Stimulated activated CD4-positive, alpha-beta T cell treated with anti-CD3 and anti-CD28 coated beads, Interleukin-15, amount 100 ng/mL, for 48 hours (primary cell): ENCODE results near the gene NPEPL1.
"Not testable (repeated sequence)": the region's sequence is repeated elsewhere in the genome, so short reads cannot be mapped to it uniquely, and the experiment has no call there.

Experiments used
- DNase-seq, 2 donors: peaks; one replicate each; pipeline ENCODE4 v3.0.0-alpha.2; 2020; ENCODE audit warnings: low read depth in 2 of 2

NPEPL1 gene

GRCh38 chr20:58757647-58758046 is 65.0 kb downstream of the NPEPL1 start:
- not testable (repeated sequence) for DNase-seq

GRCh38 chr20:58759947-58760346 is 67.3 kb downstream of the NPEPL1 start:
- no peak for DNase-seq

GRCh38 chr20:58760856-58761255 is 68.3 kb downstream of the NPEPL1 start:
- no peak for DNase-seq

DNA sequence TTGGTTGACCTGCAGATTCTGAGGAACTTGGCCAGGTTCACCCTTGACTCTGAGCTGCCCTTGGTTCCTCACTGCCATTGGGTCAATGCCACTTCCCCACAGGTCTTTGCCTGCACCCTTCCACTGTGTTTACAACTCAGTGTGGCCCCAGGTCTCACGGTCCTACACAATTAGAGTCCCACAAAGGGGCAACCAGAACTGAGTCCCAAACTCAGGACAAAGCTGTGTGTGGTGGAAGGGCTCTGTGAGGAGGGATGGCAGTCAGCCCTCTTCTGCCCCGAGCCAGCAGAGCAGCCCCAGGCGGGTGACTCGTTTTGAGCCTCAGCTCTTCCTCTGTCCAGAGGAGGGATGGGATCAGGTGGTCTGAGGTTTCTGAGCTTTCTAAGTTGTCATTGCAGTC is 69.5 kb downstream of the NPEPL1 start:
- no peak for DNase-seq

DNA sequence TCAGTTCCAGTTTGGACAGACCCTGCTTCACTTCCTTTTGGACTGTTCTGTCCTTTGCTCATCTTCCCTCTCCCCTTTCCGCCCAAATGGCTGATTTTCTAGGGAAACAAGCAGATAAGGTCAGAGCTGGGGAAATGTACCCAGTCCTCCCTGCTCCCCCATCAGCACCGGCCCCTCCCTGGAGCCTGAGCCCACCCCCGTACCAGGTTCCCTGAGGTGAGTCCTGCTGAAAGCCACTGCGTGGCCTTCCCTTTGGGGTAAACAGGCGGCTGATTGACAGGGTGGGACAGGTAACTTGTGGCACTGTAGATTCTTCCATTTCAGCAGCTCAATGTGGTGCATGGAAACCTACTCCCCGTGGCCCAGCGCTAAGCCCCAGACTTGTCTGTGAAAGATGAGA is 70.5 kb downstream of the NPEPL1 start:
- no peak for DNase-seq
